ENCODE measurements around the gene UST. TPM values are rescaled to one million over a fixed set of nuclear protein-coding genes. Genes with fewer than 3 reads are reported as not detected.

The UST gene
- total RNA-seq, 2 experiments from 2014 or later: 1.2 to 1.5 TPM

GRCh38 chr6:149112976-149113375 lies 366.1 kb downstream of the UST start:
- DNase-seq: peak; percentile 31
- Mint-ChIP-seq H3K36me3 (ENCODE audit: low read depth) (peaks cover 3% of the 10 kb centered on the region), H3K27ac (peak overlapping the region; percentile 83), H3K4me1 (ENCODE audit: low read depth) (peaks cover 42% of the 10 kb centered on the region), H3K4me3 (no peak overlapping the region), H3K27me3 (no peaks in the 10 kb centered on the region), H3K9me3 (no peaks in the 10 kb centered on the region)
- ChIA-PET CTCF (interaction anchor here (0.7 to 1.7 kb wide), 4 partner anchors 16 to 318 kb away, joined by 3 to 5 read pairs (median 4); no protein-coding TSS in a partner anchor), POLR2A (interaction anchor here (0.7 to 1.0 kb wide), 2 partner anchors 18 to 206 kb away, joined by 3 read pairs; no protein-coding TSS in a partner anchor)
- ATAC-seq: peak; percentile 79
- TF ChIP-seq CTCF (IDR thresholded peaks at IDR 0.05): no peak
- intact Hi-C loops (cut with micrococcal nuclease): no loop called here

GRCh38 chr6:149114167-149114566 lies 367.3 kb downstream of the UST start:
- no peak for TF ChIP-seq CTCF (IDR thresholded peaks at IDR 0.05)
- CTCF ChIA-PET: interaction anchor here (1.5 to 2.1 kb wide), 5 partner anchors 10 to 317 kb away, joined by 3 to 6 read pairs (median 4); no protein-coding TSS in a partner anchor
- Mint-ChIP-seq H3K36me3 (ENCODE audit: low read depth) (peaks cover 3% of the 10 kb centered on the region), H3K27me3 (no peaks in the 10 kb centered on the region), H3K4me1 (ENCODE audit: low read depth) (peaks cover 46% of the 10 kb centered on the region), H3K9me3 (no peaks in the 10 kb centered on the region), H3K4me3 (no peak overlapping the region), H3K27ac (no peak overlapping the region)
- POLR2A ChIA-PET: interaction anchor here (1.4 kb wide), 1 partner anchor 19 kb away, joined by 3 read pairs; no protein-coding TSS in a partner anchor
- no peak for ATAC-seq
- DNase-seq: no peak
- intact Hi-C loops (cut with micrococcal nuclease): no loop called here

GRCh38 chr6:149118737-149119653 lies 372.2 kb downstream of the UST start:
- CTCF ChIA-PET: interaction anchor here (1.1 kb wide), 2 partner anchors 37 to 91 kb away, joined by 3 read pairs; no protein-coding TSS in a partner anchor

GRCh38 chr6:149122850-149123821 lies 376.3 kb downstream of the UST start:
- ChIA-PET CTCF (interaction anchor here (0.9 to 1.0 kb wide), 3 partner anchors 8 to 12 kb away, joined by 3 to 4 read pairs (median 3); no protein-coding TSS in a partner anchor), POLR2A (no interaction called here)
- ATAC-seq (no peak), DNase-seq (no peak)
- peaks cover 25% of the 10 kb centered on the region for H3K9me3 Mint-ChIP-seq
- H3K27me3 Mint-ChIP-seq: no peaks in the 10 kb centered on the region
- peak overlapping the region; percentile 67 for H3K27ac Mint-ChIP-seq
- peaks cover 14% of the 10 kb centered on the region for H3K36me3 Mint-ChIP-seq (ENCODE audit: low read depth)
- no peak for TF ChIP-seq CTCF (IDR thresholded peaks at IDR 0.05)
- intact Hi-C loops (cut with micrococcal nuclease): no loop called here
- peaks cover 50% of the 10 kb centered on the region for H3K4me1 Mint-ChIP-seq (ENCODE audit: low read depth)
- no peak overlapping the region for H3K4me3 Mint-ChIP-seq

More at GRCh38 chr6:149118737-149119653, 372.2 kb downstream of the UST start:
- Mint-ChIP-seq H3K4me3 (no peak overlapping the region), H3K4me1 (ENCODE audit: low read depth) (peaks cover 43% of the 10 kb centered on the region), H3K9me3 (peaks cover 3% of the 10 kb centered on the region), H3K27me3 (no peaks in the 10 kb centered on the region), H3K36me3 (ENCODE audit: low read depth) (peaks cover 3% of the 10 kb centered on the region), H3K27ac (no peak overlapping the region)
- intact Hi-C loops (cut with micrococcal nuclease): no loop called here
- TF ChIP-seq CTCF (IDR thresholded peaks at IDR 0.05): no peak
- POLR2A ChIA-PET: interaction anchor here (0.8 to 1.5 kb wide), 2 partner anchors 9 to 23 kb away, joined by 3 read pairs; no protein-coding TSS in a partner anchor
- DNase-seq (no peak), ATAC-seq (no peak)

All from activated CD8-positive, alpha-beta T cell treated with anti-CD3 and anti-CD28 coated beads for 36 hours (primary cell).